GM12892 (cell line): ENCODE results near the gene MYBBP1A.

Experiments used
- POLR2A ChIP-seq: IDR thresholded peaks from 2 replicates; pipeline ENCODE4 v1.6.1; 2011; ENCODE audit warnings: low read depth, low read length, control low read depth
- POLR2AphosphoS5 ChIP-seq: IDR thresholded peaks from 2 replicates; pipeline ENCODE4 v1.6.1; 2011; ENCODE audit warnings: low read depth, low read length, control low read depth
- TAF1 ChIP-seq: IDR thresholded peaks from 2 replicates; pipeline ENCODE4 v1.6.1; 2011; ENCODE audit warnings: low read depth, mild to moderate bottlenecking, control low read depth, low read length, borderline replicate concordance

DNA sequence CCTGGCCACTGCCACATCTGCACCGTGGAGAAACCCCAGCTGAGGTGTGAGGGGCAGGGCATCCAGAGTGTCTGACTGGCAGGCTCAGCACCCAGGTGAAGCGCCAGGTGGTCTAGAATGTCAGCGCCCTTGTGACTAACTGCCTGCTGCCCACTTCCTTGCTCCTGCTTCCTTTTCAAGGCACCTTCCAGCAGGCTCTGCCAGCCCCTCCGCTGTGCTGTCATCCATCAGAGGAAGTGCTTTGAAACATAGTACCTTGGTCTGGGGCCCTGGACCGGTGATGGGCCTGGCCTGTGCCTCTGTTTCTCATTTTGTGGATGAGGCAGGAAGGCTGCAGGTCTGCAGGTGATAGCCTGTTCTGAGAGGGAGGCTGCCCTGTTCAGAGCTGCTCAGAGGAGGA, 51.0 kb downstream of the MYBBP1A start:
- TF ChIP-seq POLR2A (no peak), POLR2AphosphoS5 (no peak), TAF1 (no peak)
